Suprapubic skin (tissue), 4 donors: ENCODE results near the gene PTP4A2. TPM values are rescaled to one million over a fixed set of nuclear protein-coding genes. Genes with fewer than 3 reads are reported as not detected.

Experiments
- DNase-seq, 2 donors: peaks; one replicate each; pipeline ENCODE4 v3.0.0-alpha.2; 2019; ENCODE audit warnings: low spot score in 2 of 2
- H3K27ac ChIP-seq: fragments of 200-600 bp; sonication (generic); one replicate; pipeline ENCODE4 v1.5.1; 2019
- H3K27me3 ChIP-seq: fragments of 200-600 bp; sonication (generic); one replicate; pipeline ENCODE4 v1.5.1; 2019
- H3K36me3 ChIP-seq: fragments of 200-600 bp; sonication (generic); one replicate; pipeline ENCODE4 v1.5.1; 2019
- H3K4me1 ChIP-seq: fragments of 200-600 bp; sonication (generic); one replicate; pipeline ENCODE4 v1.5.1; 2019
- H3K4me3 ChIP-seq: fragments of 200-600 bp; sonication (generic); one replicate; pipeline ENCODE4 v1.5.1; 2019; ENCODE audit warnings: mild to moderate bottlenecking
- H3K9me3 ChIP-seq: fragments of 200-600 bp; sonication (generic); one replicate; pipeline ENCODE4 v1.5.1; 2019
- CTCF ChIP-seq, 2 donors: fragments of 200-600 bp in 1 of 2; fragments of 450-650 bp in 1 of 2; sonication (generic) in 1 of 2; IDR thresholded peaks; one replicate each; pipeline ENCODE4 v1.5.1; 2016 to 2019; ENCODE audit warnings: antibody characterized with exemption in 2 of 2, mild to moderate bottlenecking in 1 of 2, moderate library complexity in 1 of 2
- EP300 ChIP-seq: sonication (generic); formaldehyde crosslinking; IDR thresholded peaks from one replicate; pipeline ENCODE4 v1.6.1; 2017; ENCODE audit warnings: antibody characterized with exemption
- POLR2A ChIP-seq, 2 donors: fragments of 450-650 bp; IDR thresholded peaks; one replicate each; pipeline ENCODE4 v1.6.1; 2017; ENCODE audit warnings: antibody characterized with exemption in 2 of 2, mild to moderate bottlenecking in 2 of 2, moderate library complexity in 2 of 2
- POLR2AphosphoS5 ChIP-seq, 3 donors: sonication (generic); formaldehyde crosslinking; IDR thresholded peaks; one replicate each; pipeline ENCODE4 v1.6.1; 2017; ENCODE audit warnings: antibody characterized with exemption in 3 of 3
- WGBS: methylation state at CpG from one replicate; pipeline ENCODE4 v1.1.5; 2018; 5-methylcytosine and 5-hydroxymethylcytosine counted together
- total RNA-seq, 4 donors: library from RNA; depleted of rRNA; stranded (reverse); fragments of >200 nt; gene quantifications; one replicate each; pipeline ENCODE4 v1.1.0, GENCODE V29; 2016

PTP4A2 gene
- 100 to 1,000 TPM in 3 of 4 donors, 10 to 100 TPM in 1; 97.2 to 147 (median 121) TPM for total RNA-seq

- peak; percentile 95 for DNase-seq
- Histone ChIP-seq H3K9me3 (no peaks in the 10 kb centered on the region), H3K27me3 (no peaks in the 10 kb centered on the region), H3K4me1 (peaks cover 63% of the 10 kb centered on the region), H3K27ac (peak within 1 kb of the TSS; percentile 97), H3K4me3 (peak within 1 kb of the TSS; percentile 82), H3K36me3 (no peaks in the 10 kb centered on the region)
- 1% methylated on average over 18 of the region's 82 CpGs for WGBS
- TF ChIP-seq EP300 (no peak), POLR2AphosphoS5 (IDR thresholded peaks at IDR 0.05) (peak in 1 of 3 donors; percentile 75), POLR2A (IDR thresholded peaks at IDR 0.05) (peak; percentile 94 to 97), CTCF (IDR thresholded peaks at IDR 0.05) (peak; percentile 59 to 70)
Measured at GRCh38 chr1:31938184-31938975, at the start of gene PTP4A2. Gene PTP4A2 (minus strand): TSS chr1:31938368. CDS start chr1:31919065, 19,303 bp downstream.

GRCh38 chr1:31987135-31987619, 49.0 kb upstream of the PTP4A2 start:
- 66% methylated on average over 9 of the region's 9 CpGs for WGBS
- Histone ChIP-seq H3K9me3 (no peaks in the 10 kb centered on the region), H3K4me1 (peaks cover 10% of the 10 kb centered on the region), H3K27me3 (no peaks in the 10 kb centered on the region), H3K27ac (no peak overlapping the region), H3K36me3 (no peaks in the 10 kb centered on the region), H3K4me3 (no peak overlapping the region)
- DNase-seq, result no peak
- TF ChIP-seq POLR2A (IDR thresholded peaks at IDR 0.05) (no peak), CTCF (IDR thresholded peaks at IDR 0.05) (no peak), EP300 (no peak), POLR2AphosphoS5 (IDR thresholded peaks at IDR 0.05) (no peak)

GRCh38 chr1:31985430-31985829, 47.3 kb upstream of the PTP4A2 start:
- no peak for DNase-seq
- 20% methylated on average over 4 of the region's 4 CpGs for WGBS

GRCh38 chr1:31984419-31985347, 46.5 kb upstream of the PTP4A2 start:
- no peaks in the 10 kb centered on the region for H3K27me3 ChIP-seq
- 83% methylated on average over 6 of the region's 6 CpGs for WGBS
- H3K4me1 ChIP-seq, result peaks cover 14% of the 10 kb centered on the region
- no peak for TF ChIP-seq POLR2AphosphoS5 (IDR thresholded peaks at IDR 0.05)
- TF ChIP-seq CTCF (IDR thresholded peaks at IDR 0.05), result no peak
- TF ChIP-seq POLR2A (IDR thresholded peaks at IDR 0.05), result no peak
- no peak for TF ChIP-seq EP300
- no peaks in the 10 kb centered on the region for H3K9me3 ChIP-seq
- H3K36me3 ChIP-seq, result no peaks in the 10 kb centered on the region
- no peak for DNase-seq
- no peak overlapping the region for H3K27ac ChIP-seq
- H3K4me3 ChIP-seq, result no peak overlapping the region

More at GRCh38 chr1:31985430-31985829, 47.3 kb upstream of the PTP4A2 start:
- Histone ChIP-seq H3K4me3 (no peak overlapping the region), H3K27me3 (no peaks in the 10 kb centered on the region), H3K9me3 (no peaks in the 10 kb centered on the region), H3K36me3 (no peaks in the 10 kb centered on the region), H3K4me1 (peaks cover 14% of the 10 kb centered on the region), H3K27ac (no peak overlapping the region)
- TF ChIP-seq EP300 (no peak), CTCF (IDR thresholded peaks at IDR 0.05) (no peak), POLR2A (IDR thresholded peaks at IDR 0.05) (no peak), POLR2AphosphoS5 (IDR thresholded peaks at IDR 0.05) (no peak)
